ENCODE results near the gene MKNK1. TPM values are rescaled to one million over a fixed set of nuclear protein-coding genes. Genes with fewer than 3 reads are reported as not detected.

The MKNK1 gene
- total and polyA plus RNA-seq, 2 experiments from 2014 or later: 15.5 to 16.1 TPM

GRCh38 chr1:46596036-46596435, 8.0 kb downstream of the MKNK1 start:
- H3K9me2 ChIP-seq (ENCODE audit: insufficient read depth): no peaks in the 10 kb centered on the region
- no peak for TF ChIP-seq EZH2 (IDR thresholded peaks at IDR 0.05; ENCODE audit: insufficient read depth, poor library complexity, severe bottlenecking)
- no peak for TF ChIP-seq EZH2phosphoT487 (IDR thresholded peaks at IDR 0.05; ENCODE audit: insufficient read depth, low read depth)
- no peaks in the 10 kb centered on the region for H3F3A ChIP-seq (ENCODE audit: insufficient read depth)
- H2AFZ ChIP-seq: no peak overlapping the region
- H3K9ac ChIP-seq: no peak overlapping the region
- no peaks in the 10 kb centered on the region for H3K9me3 ChIP-seq (ENCODE audit: low read depth)
- H3K27me3 ChIP-seq (replicated peaks; ENCODE audit: insufficient read depth): no peaks in the 10 kb centered on the region
- in situ Hi-C loops (cut with MboI): no loop called here
- no peak overlapping the region for H3K4me2 ChIP-seq (ENCODE audit: unreplicated experiment)
- peaks cover 3% of the 10 kb centered on the region; the same call in 1 of the 2 replicates for H3K36me3 ChIP-seq (ENCODE audit: low read depth)
- peaks cover 4% of the 10 kb centered on the region; the same call in 1 of the 2 replicates for H3K79me2 ChIP-seq (ENCODE audit: insufficient read depth)
- peaks cover 3% of the 10 kb centered on the region; the same call in 1 of the 2 replicates for H3K4me1 ChIP-seq (ENCODE audit: insufficient read depth)
- no peaks in the 10 kb centered on the region for H4K20me1 ChIP-seq (ENCODE audit: insufficient read depth)
- no peak overlapping the region for H3K4me3 ChIP-seq
- H3K27ac ChIP-seq: no peak overlapping the region
- no peak for DNase-seq
- WGBS, 2 experiments (ENCODE audit: low coverage in 1 of 2, low lambda C conversion rate in 2 of 2, missing lambda C conversion rate in 2 of 2): 97 to 100% methylated on average over 1 of the region's 1 CpG

GRCh38 chr1:46595127-46595526, 8.9 kb downstream of the MKNK1 start:
- Histone ChIP-seq H3K4me3 (no peak overlapping the region), H3K9me2 (ENCODE audit: insufficient read depth) (no peaks in the 10 kb centered on the region), H3K9ac (no peak overlapping the region), H3K36me3 (ENCODE audit: low read depth) (peaks cover 4% of the 10 kb centered on the region; the same call in 1 of the 2 replicates), H4K20me1 (ENCODE audit: insufficient read depth) (no peaks in the 10 kb centered on the region), H3K4me2 (ENCODE audit: unreplicated experiment) (no peak overlapping the region), H3F3A (ENCODE audit: insufficient read depth) (no peaks in the 10 kb centered on the region), H3K27ac (no peak overlapping the region), H3K9me3 (ENCODE audit: low read depth) (no peaks in the 10 kb centered on the region), H2AFZ (no peak overlapping the region), H3K4me1 (ENCODE audit: insufficient read depth) (peaks cover 3% of the 10 kb centered on the region; the same call in 1 of the 2 replicates), H3K27me3 (replicated peaks; ENCODE audit: insufficient read depth) (no peaks in the 10 kb centered on the region), H3K79me2 (ENCODE audit: insufficient read depth) (no peaks in the 10 kb centered on the region)
- TF ChIP-seq EZH2phosphoT487 (IDR thresholded peaks at IDR 0.05; ENCODE audit: insufficient read depth, low read depth) (no peak), EZH2 (IDR thresholded peaks at IDR 0.05; ENCODE audit: insufficient read depth, poor library complexity, severe bottlenecking) (no peak)
- in situ Hi-C loops (cut with MboI): no loop called here
- WGBS, 2 experiments (ENCODE audit: low coverage in 1 of 2, low lambda C conversion rate in 2 of 2, missing lambda C conversion rate in 2 of 2): 27 to 39% methylated on average over 3 of the region's 3 CpGs
- DNase-seq: no peak

GRCh38 chr1:46594063-46594462, 10.0 kb downstream of the MKNK1 start:
- no peaks in the 10 kb centered on the region for H3K79me2 ChIP-seq (ENCODE audit: insufficient read depth)
- no peak overlapping the region for H3K27ac ChIP-seq
- H3K4me2 ChIP-seq (ENCODE audit: unreplicated experiment): no peak overlapping the region
- 98 to 99% methylated on average over 5 of the region's 5 CpGs for WGBS, 2 experiments (ENCODE audit: low coverage in 1 of 2, low lambda C conversion rate in 2 of 2, missing lambda C conversion rate in 2 of 2)
- H3K9ac ChIP-seq: no peak overlapping the region
- peaks cover 3% of the 10 kb centered on the region; the same call in 1 of the 2 replicates for H3K4me1 ChIP-seq (ENCODE audit: insufficient read depth)
- H3K9me2 ChIP-seq (ENCODE audit: insufficient read depth): no peaks in the 10 kb centered on the region
- no peaks in the 10 kb centered on the region for H3K27me3 ChIP-seq (replicated peaks; ENCODE audit: insufficient read depth)
- no peaks in the 10 kb centered on the region for H3F3A ChIP-seq (ENCODE audit: insufficient read depth)
- H3K9me3 ChIP-seq (ENCODE audit: low read depth): no peaks in the 10 kb centered on the region
- no peak overlapping the region for H2AFZ ChIP-seq
- H3K4me3 ChIP-seq: no peak overlapping the region
- in situ Hi-C loops (cut with MboI): no loop called here
- no peak for TF ChIP-seq EZH2phosphoT487 (IDR thresholded peaks at IDR 0.05; ENCODE audit: insufficient read depth, low read depth)
- TF ChIP-seq EZH2 (IDR thresholded peaks at IDR 0.05; ENCODE audit: insufficient read depth, poor library complexity, severe bottlenecking): no peak
- H4K20me1 ChIP-seq (ENCODE audit: insufficient read depth): no peaks in the 10 kb centered on the region
- peaks cover 12% of the 10 kb centered on the region; the same call in 1 of the 2 replicates for H3K36me3 ChIP-seq (ENCODE audit: low read depth)
- DNase-seq: no peak

- Histone ChIP-seq H3K9ac (no peak overlapping the region), H3K27me3 (replicated peaks; ENCODE audit: insufficient read depth) (no peaks in the 10 kb centered on the region), H3K9me3 (ENCODE audit: low read depth) (no peaks in the 10 kb centered on the region), H2AFZ (no peak overlapping the region), H3K4me3 (no peak overlapping the region), H3K27ac (no peak overlapping the region), H3K36me3 (ENCODE audit: low read depth) (peaks cover 12% of the 10 kb centered on the region; the same call in 1 of the 2 replicates), H3K9me2 (ENCODE audit: insufficient read depth) (no peaks in the 10 kb centered on the region), H3K4me1 (ENCODE audit: insufficient read depth) (peaks cover 3% of the 10 kb centered on the region; the same call in 1 of the 2 replicates), H3K4me2 (ENCODE audit: unreplicated experiment) (no peak overlapping the region), H4K20me1 (ENCODE audit: insufficient read depth) (no peaks in the 10 kb centered on the region), H3K79me2 (ENCODE audit: insufficient read depth) (no peaks in the 10 kb centered on the region), H3F3A (ENCODE audit: insufficient read depth) (no peaks in the 10 kb centered on the region)
- in situ Hi-C loops (cut with MboI): no loop called here
- no peak for TF ChIP-seq EZH2 (IDR thresholded peaks at IDR 0.05; ENCODE audit: insufficient read depth, poor library complexity, severe bottlenecking)
- TF ChIP-seq EZH2phosphoT487 (IDR thresholded peaks at IDR 0.05; ENCODE audit: insufficient read depth, low read depth): no peak
- 90% methylated on average over 4 of the region's 4 CpGs for WGBS, 2 experiments (ENCODE audit: low coverage in 1 of 2, low lambda C conversion rate in 2 of 2, missing lambda C conversion rate in 2 of 2)
- no peak for DNase-seq
Measured at GRCh38 chr1:46592823-46593222, 11.2 kb downstream of the MKNK1 start.
